ENCODE measurements around the gene BCL6. TPM values are rescaled to one million over a fixed set of nuclear protein-coding genes. Genes with fewer than 3 reads are reported as not detected.

BCL6 gene
- total RNA-seq, 1 experiment from 2014 or later: 16.4 TPM

DNA sequence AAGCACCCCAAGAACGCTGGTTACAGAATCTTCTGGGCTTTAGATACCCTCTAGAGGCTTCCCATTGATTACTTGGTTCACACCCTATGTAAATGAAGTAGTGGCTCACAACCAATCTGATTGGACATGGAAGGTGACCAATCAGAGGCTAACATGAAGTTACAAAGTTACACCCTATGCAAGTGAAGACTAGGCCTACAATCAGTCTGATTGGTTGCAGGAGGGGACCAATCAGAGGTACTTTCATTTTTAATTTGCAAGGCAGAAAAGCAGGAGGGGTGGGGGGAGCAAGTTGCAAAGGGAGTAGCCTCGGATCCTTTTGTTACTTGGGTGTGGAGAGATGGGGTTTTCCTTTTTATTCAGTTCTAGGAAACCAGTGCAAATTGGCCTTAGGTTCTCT lies 31.8 kb downstream of the BCL6 start:
- TF ChIP-seq CTCF (IDR thresholded peaks at IDR 0.05; ENCODE audit: unreplicated experiment): no peak
- BruUV-seq (replicated peaks): no TSS peak
- Mint-ChIP-seq H3K9me3 (ENCODE audit: unreplicated experiment) (no peaks in the 10 kb centered on the region), H3K27ac (ENCODE audit: low read depth, unreplicated experiment) (no peak overlapping the region), H3K4me1 (ENCODE audit: insufficient read depth, unreplicated experiment) (peaks cover 6% of the 10 kb centered on the region), H3K4me3 (ENCODE audit: unreplicated experiment) (no peak overlapping the region), H3K36me3 (ENCODE audit: insufficient read depth, unreplicated experiment) (peaks cover 6% of the 10 kb centered on the region), H3K27me3 (ENCODE audit: insufficient read depth, unreplicated experiment) (no peaks in the 10 kb centered on the region)
- DNase-seq (ENCODE audit: unreplicated experiment): peak; percentile 30
- CTCF ChIA-PET: interaction anchor here (0.6 to 9.0 kb wide), 17 partner anchors 9 to 864 kb away, joined by 3 to 92 read pairs (median 4); partner anchors contain the start of gene RTP2
- POLR2A ChIA-PET: no interaction called here
- intact Hi-C loops (cut with micrococcal nuclease): loop anchor here (5.0 kb wide), 1 partner anchor 1456 kb away; no protein-coding TSS in a partner anchor

DNA sequence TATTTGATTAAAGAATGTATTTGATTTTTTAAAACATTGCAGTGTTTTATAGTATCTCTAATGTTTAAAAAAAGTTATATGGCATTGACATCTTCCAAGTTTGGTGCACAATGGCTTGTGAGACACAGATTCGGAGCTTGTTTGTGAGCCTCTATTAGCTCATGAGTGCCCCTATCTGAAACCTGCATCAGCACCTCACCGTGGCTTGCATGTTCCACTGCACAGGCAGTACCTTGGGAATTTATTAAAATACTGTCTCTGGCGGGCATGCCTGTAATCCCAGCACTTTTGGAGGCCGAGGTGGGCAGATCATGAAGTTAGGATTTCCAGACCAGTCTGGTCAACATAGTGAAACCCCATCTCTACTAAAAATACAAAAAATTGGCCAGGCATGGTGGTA lies 36.1 kb downstream of the BCL6 start:
- intact Hi-C loops (cut with micrococcal nuclease): no loop called here
- DNase-seq (ENCODE audit: unreplicated experiment): no peak
- Mint-ChIP-seq H3K4me1 (ENCODE audit: insufficient read depth, unreplicated experiment) (peaks cover 2% of the 10 kb centered on the region), H3K27ac (ENCODE audit: low read depth, unreplicated experiment) (no peak overlapping the region), H3K9me3 (ENCODE audit: unreplicated experiment) (no peaks in the 10 kb centered on the region), H3K4me3 (ENCODE audit: unreplicated experiment) (no peak overlapping the region), H3K27me3 (ENCODE audit: insufficient read depth, unreplicated experiment) (no peaks in the 10 kb centered on the region), H3K36me3 (ENCODE audit: insufficient read depth, unreplicated experiment) (no peaks in the 10 kb centered on the region)
- BruUV-seq (replicated peaks): no TSS peak
- POLR2A ChIA-PET: no interaction called here
- CTCF ChIA-PET: interaction anchor here (0.6 to 1.1 kb wide), 2 partner anchors 390 to 544 kb away, joined by 3 to 5 read pairs; no protein-coding TSS in a partner anchor
- TF ChIP-seq CTCF (IDR thresholded peaks at IDR 0.05; ENCODE audit: unreplicated experiment): no peak

- Mint-ChIP-seq H3K4me3 (ENCODE audit: unreplicated experiment) (no peak overlapping the region), H3K36me3 (ENCODE audit: insufficient read depth, unreplicated experiment) (no peaks in the 10 kb centered on the region), H3K4me1 (ENCODE audit: insufficient read depth, unreplicated experiment) (no peaks in the 10 kb centered on the region), H3K27ac (ENCODE audit: low read depth, unreplicated experiment) (no peak overlapping the region), H3K27me3 (ENCODE audit: insufficient read depth, unreplicated experiment) (no peaks in the 10 kb centered on the region), H3K9me3 (ENCODE audit: unreplicated experiment) (no peaks in the 10 kb centered on the region)
- TF ChIP-seq CTCF (IDR thresholded peaks at IDR 0.05; ENCODE audit: unreplicated experiment): no peak
- POLR2A ChIA-PET: no interaction called here
- CTCF ChIA-PET: interaction anchor here (0.6 to 1.1 kb wide), 3 partner anchors 92 to 390 kb away, joined by 3 to 5 read pairs (median 3); no protein-coding TSS in a partner anchor
- no TSS peak for BruUV-seq (replicated peaks)
- intact Hi-C loops (cut with micrococcal nuclease): no loop called here
- no peak for DNase-seq (ENCODE audit: unreplicated experiment)
Measured at GRCh38 chr3:187708696-187709095, 36.6 kb downstream of the BCL6 start.

DNA sequence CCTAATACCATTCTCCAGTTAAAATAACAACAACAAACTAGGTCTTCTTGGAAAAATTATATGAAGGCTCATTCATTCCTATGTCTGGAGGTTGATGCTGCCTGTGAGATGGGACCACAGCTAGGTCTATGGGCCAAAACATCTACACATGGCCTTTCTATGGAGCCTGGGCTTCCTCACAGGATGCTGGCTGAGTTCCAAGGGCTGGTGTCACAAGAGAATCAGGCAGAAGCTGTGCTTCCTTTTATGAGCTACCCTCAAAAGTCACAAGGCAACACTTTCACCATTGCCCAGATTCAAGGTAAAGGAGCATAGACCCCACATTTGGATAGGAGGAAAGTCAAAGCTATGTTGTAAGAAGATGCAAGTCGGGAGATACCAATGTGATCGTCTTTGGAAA lies 38.3 kb downstream of the BCL6 start:
- ChIA-PET POLR2A (no interaction called here), CTCF (interaction anchor here (0.9 kb wide), 1 partner anchor 388 kb away, joined by 5 read pairs; no protein-coding TSS in a partner anchor)
- H3K4me1 Mint-ChIP-seq (ENCODE audit: insufficient read depth, unreplicated experiment): no peaks in the 10 kb centered on the region
- no peak overlapping the region for H3K27ac Mint-ChIP-seq (ENCODE audit: low read depth, unreplicated experiment)
- no peak overlapping the region for H3K4me3 Mint-ChIP-seq (ENCODE audit: unreplicated experiment)
- no peak for TF ChIP-seq CTCF (IDR thresholded peaks at IDR 0.05; ENCODE audit: unreplicated experiment)
- no TSS peak for BruUV-seq (replicated peaks)
- intact Hi-C loops (cut with micrococcal nuclease): no loop called here
- H3K27me3 Mint-ChIP-seq (ENCODE audit: insufficient read depth, unreplicated experiment): no peaks in the 10 kb centered on the region
- no peaks in the 10 kb centered on the region for H3K36me3 Mint-ChIP-seq (ENCODE audit: insufficient read depth, unreplicated experiment)
- DNase-seq (ENCODE audit: unreplicated experiment): peak; percentile 23
- no peaks in the 10 kb centered on the region for H3K9me3 Mint-ChIP-seq (ENCODE audit: unreplicated experiment)
